Type B pancreatic cell (in vitro differentiated cells): Measurements from ENCODE around the gene COMMD4. TPM values are rescaled to one million over a fixed set of nuclear protein-coding genes. Genes with fewer than 3 reads are reported as not detected.
A peak's percentile ranks its signal among the peaks of the same experiment; 100 is the strongest.
"Not testable (repeated sequence)": the region's sequence is repeated elsewhere in the genome, so short reads cannot be mapped to it uniquely, and the experiment has no call there.

Experiments used
- DNase-seq: peaks from one replicate; pipeline ENCODE4 v3.0.0; 2021; ENCODE audit warnings: mixed read lengths; ENCODE audit not compliant: unreplicated experiment; ENCODE audit errors: extremely low spot score
- H3K27ac Mint-ChIP-seq: 2 replicates; pipeline ENCODE4 v1.8.0; 2021; ENCODE audit warnings: mild to moderate bottlenecking, mixed read lengths
- H3K27me3 Mint-ChIP-seq: 2 replicates; pipeline ENCODE4 v1.8.0; 2021; ENCODE audit warnings: mixed read lengths
- H3K36me3 Mint-ChIP-seq: 2 replicates; pipeline ENCODE4 v1.8.0; 2021; ENCODE audit warnings: mixed read lengths
- H3K4me1 Mint-ChIP-seq: one replicate; pipeline ENCODE4 v1.8.0; 2021; ENCODE audit warnings: mixed read lengths; ENCODE audit not compliant: unreplicated experiment
- H3K4me3 Mint-ChIP-seq: 2 replicates; pipeline ENCODE4 v1.8.0; 2021; ENCODE audit warnings: mild to moderate bottlenecking, mixed read lengths
- H3K9me3 Mint-ChIP-seq: 2 replicates; pipeline ENCODE4 v1.8.0; 2021; ENCODE audit warnings: mixed read lengths
- total RNA-seq: library from RNA; stranded (reverse); gene quantifications from 2 replicates; pipeline ENCODE4 v1.2.1, GENCODE V29; 2021; ENCODE audit warnings: low replicate concordance
- TF ChIP-seq, protein P1 (sequence below): fragments of 200-600 bp; sonication (generic); conservative IDR thresholded peaks from 2 replicates; pipeline ENCODE4 v1.5.0; 2021; ENCODE audit warnings: antibody characterized with exemption, mild to moderate bottlenecking

COMMD4 gene
- total RNA-seq, 1 donor from 2014 or later = 97.7 TPM

GRCh38 chr15:75306188-75306587 is 29.7 kb upstream of the COMMD4 start:
- TF ChIP-seq, protein P1, sequence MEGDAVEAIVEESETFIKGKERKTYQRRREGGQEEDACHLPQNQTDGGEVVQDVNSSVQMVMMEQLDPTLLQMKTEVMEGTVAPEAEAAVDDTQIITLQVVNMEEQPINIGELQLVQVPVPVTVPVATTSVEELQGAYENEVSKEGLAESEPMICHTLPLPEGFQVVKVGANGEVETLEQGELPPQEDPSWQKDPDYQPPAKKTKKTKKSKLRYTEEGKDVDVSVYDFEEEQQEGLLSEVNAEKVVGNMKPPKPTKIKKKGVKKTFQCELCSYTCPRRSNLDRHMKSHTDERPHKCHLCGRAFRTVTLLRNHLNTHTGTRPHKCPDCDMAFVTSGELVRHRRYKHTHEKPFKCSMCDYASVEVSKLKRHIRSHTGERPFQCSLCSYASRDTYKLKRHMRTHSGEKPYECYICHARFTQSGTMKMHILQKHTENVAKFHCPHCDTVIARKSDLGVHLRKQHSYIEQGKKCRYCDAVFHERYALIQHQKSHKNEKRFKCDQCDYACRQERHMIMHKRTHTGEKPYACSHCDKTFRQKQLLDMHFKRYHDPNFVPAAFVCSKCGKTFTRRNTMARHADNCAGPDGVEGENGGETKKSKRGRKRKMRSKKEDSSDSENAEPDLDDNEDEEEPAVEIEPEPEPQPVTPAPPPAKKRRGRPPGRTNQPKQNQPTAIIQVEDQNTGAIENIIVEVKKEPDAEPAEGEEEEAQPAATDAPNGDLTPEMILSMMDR = no peak
- peaks cover 10% of the 10 kb centered on the region for H3K4me1 Mint-ChIP-seq

GRCh38 chr15:75307778-75308390 is 28.0 kb upstream of the COMMD4 start:
- no peak for DNase-seq
- no peaks in the 10 kb centered on the region for H3K9me3 Mint-ChIP-seq
- TF ChIP-seq, protein P1 = peak; percentile 68
- H3K4me3 Mint-ChIP-seq = no peak overlapping the region
- no peaks in the 10 kb centered on the region for H3K36me3 Mint-ChIP-seq
- H3K27ac Mint-ChIP-seq = no peak overlapping the region
- H3K4me1 Mint-ChIP-seq = peaks cover 10% of the 10 kb centered on the region
- H3K27me3 Mint-ChIP-seq = peaks cover 62% of the 10 kb centered on the region

More at GRCh38 chr15:75306188-75306587, 29.7 kb upstream of the COMMD4 start:
- Mint-ChIP-seq H3K36me3 (no peaks in the 10 kb centered on the region), H3K27me3 (peaks cover 57% of the 10 kb centered on the region), H3K4me3 (no peak overlapping the region), H3K9me3 (no peaks in the 10 kb centered on the region), H3K27ac (no peak overlapping the region)
- DNase-seq = no peak

GRCh38 chr15:75309711-75310110 is 26.2 kb upstream of the COMMD4 start:
- peaks cover 50% of the 10 kb centered on the region for H3K27me3 Mint-ChIP-seq
- DNase-seq = no peak
- H3K27ac Mint-ChIP-seq = no peak overlapping the region
- H3K4me1 Mint-ChIP-seq = peaks cover 10% of the 10 kb centered on the region
- no peak overlapping the region for H3K4me3 Mint-ChIP-seq
- TF ChIP-seq, protein P1 = no peak
- no peaks in the 10 kb centered on the region for H3K9me3 Mint-ChIP-seq
- no peaks in the 10 kb centered on the region for H3K36me3 Mint-ChIP-seq

DNA sequence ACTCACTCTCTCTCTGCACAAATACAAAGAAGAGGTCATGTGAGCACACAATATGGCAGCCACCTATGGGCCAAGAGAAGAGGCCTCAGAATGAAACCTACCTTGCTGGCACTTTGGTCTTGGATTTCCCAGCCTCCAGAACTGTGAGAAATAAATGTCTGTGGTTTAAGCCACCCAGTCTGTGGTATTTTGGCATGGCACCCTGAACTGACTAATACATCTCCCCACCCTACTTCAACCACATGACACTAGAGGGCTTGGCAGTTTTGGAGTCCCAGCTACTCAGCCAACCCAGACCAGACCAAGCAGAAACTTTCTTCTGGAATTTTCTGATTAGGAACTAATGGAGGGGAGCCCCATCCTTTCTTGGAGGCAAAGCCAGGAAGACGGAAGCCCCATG is 23.3 kb upstream of the COMMD4 start:
- Mint-ChIP-seq H3K27me3 (peaks cover 28% of the 10 kb centered on the region), H3K4me1 (peaks cover 10% of the 10 kb centered on the region)
- not testable (repeated sequence) for DNase-seq, H3K36me3 Mint-ChIP-seq, H3K9me3 Mint-ChIP-seq, H3K4me3 Mint-ChIP-seq, H3K27ac Mint-ChIP-seq

DNA sequence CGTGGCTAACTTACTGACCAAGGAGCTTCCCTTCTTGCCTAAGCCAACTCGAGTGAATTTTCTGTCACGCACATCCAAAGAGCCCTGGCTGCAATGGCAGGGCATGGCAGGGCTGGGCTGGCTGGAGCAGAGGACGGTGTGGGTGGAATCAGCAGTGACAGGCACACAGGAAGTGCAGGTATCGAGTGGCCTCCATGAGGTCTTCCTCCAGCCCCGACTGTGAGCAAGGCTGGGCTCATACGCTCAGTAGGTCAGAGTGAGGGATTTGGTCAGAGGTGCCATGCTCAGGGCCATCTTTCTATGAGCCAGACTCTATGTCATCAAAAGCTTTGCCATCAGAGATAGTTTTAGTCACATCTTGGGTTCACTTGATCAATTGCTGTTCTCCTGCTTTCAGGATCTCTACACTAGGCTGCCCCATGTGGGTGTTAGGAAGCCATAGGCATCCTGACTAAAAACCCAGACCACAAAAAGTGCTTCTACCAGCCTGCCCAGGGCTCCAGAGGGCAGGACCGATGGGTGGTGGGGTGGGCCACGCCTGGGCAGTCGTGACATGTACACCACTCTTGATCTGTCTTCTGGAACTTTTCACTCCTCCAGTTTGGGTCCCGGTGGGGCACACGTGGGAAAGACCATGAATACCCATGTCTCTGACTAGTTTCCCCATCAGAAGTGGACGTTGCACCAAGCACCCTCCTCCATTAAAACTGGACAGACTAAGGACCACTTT is 22.6 kb upstream of the COMMD4 start:
- no peak for DNase-seq
- TF ChIP-seq, protein P1 = no peak
- no peaks in the 10 kb centered on the region for H3K9me3 Mint-ChIP-seq
- no peaks in the 10 kb centered on the region for H3K36me3 Mint-ChIP-seq
- no peak overlapping the region for H3K4me3 Mint-ChIP-seq
- no peak overlapping the region for H3K27ac Mint-ChIP-seq
- peaks cover 21% of the 10 kb centered on the region for H3K27me3 Mint-ChIP-seq
- peaks cover 9% of the 10 kb centered on the region for H3K4me1 Mint-ChIP-seq

DNA sequence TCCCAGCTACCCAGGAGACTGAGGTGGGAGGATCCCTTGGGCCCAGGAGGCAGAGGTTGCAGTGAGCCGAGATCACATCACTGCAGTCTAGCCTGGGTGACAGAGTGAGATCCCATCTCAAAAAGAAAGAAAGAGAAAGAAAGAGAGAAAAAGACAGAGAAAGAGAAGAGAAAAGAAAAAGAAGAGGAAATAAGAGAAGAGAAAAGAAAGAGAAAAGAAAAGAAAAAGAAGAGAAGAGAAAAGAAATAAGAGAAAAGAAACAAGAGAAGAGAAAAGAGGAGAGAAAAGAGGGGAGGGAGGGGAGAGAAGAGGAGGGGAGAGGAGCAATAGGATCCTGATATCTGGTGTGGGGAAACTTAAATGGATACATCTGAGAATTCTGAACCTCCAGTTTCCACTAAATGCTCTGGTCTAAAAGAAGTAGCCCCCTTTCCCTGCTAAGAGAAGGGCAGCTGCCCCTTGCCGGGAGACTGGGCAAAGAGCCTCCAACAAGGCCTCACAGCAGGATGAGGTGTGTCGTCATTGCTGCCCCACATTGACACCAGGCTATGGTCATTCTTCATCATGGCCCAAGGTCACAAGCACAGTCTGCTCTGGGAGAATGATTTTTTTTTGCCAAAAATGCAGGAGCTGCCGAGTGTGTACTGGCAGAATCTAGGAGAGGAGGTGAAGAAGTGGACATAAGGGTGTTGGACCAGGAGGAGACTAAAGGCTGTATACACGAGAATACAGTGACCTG is 21.1 kb upstream of the COMMD4 start:
- no peaks in the 10 kb centered on the region for H3K4me1 Mint-ChIP-seq
- no peaks in the 10 kb centered on the region for H3K9me3 Mint-ChIP-seq
- H3K27ac Mint-ChIP-seq = no peak overlapping the region
- H3K4me3 Mint-ChIP-seq = no peak overlapping the region
- DNase-seq = no peak
- TF ChIP-seq, protein P1 = no peak
- no peaks in the 10 kb centered on the region for H3K36me3 Mint-ChIP-seq
- peaks cover 11% of the 10 kb centered on the region for H3K27me3 Mint-ChIP-seq

- peaks cover 18% of the 10 kb centered on the region for H3K27me3 Mint-ChIP-seq
- not testable (repeated sequence) for H3K4me3 Mint-ChIP-seq, H3K36me3 Mint-ChIP-seq, DNase-seq, H3K4me1 Mint-ChIP-seq, H3K9me3 Mint-ChIP-seq, H3K27ac Mint-ChIP-seq
These were observed 16.5 kb upstream of the COMMD4 start for GRCh38 chr15:75319231-75319897.
